ENCODE data around the gene LUC7L3.
"Not testable (repeated sequence)": the region's sequence is repeated elsewhere in the genome, so short reads cannot be mapped to it uniquely, and the experiment has no call there.

Gene LUC7L3

DNA sequence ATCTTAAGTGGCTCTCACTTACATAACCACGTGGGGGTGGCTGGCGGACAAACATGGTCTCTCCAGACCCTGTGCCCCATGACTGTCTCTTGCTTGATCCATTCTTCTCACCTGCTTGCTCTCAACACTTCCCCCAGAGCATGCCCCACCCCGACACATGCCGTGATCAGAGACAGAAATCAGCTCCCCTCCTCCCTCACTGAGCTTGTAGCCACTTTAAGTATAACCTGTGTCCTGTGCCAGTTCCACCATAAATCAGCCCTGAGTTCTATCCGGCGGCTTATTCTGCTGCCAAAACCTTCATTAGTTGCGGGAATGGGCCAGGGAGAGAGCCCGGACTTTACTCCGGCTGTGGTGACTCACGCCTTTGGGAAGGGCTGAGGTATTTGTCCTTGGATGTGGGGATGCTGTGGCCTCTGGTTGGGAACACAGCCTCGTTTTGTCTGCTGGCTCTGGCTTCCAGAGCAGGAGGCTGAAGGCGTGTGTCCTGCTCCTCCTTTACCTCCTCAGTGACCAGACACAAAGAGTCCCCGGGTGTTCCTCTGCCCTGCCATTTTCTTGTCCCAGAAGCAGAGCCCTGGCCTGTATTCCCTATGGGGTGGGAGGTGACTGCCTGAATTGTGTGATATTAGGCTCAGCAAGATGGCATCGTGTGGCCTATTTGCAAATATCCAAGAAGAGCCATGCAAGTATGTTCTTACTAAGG, 32.8 kb upstream of the LUC7L3 start:
- no peak for DNase-seq

DNA sequence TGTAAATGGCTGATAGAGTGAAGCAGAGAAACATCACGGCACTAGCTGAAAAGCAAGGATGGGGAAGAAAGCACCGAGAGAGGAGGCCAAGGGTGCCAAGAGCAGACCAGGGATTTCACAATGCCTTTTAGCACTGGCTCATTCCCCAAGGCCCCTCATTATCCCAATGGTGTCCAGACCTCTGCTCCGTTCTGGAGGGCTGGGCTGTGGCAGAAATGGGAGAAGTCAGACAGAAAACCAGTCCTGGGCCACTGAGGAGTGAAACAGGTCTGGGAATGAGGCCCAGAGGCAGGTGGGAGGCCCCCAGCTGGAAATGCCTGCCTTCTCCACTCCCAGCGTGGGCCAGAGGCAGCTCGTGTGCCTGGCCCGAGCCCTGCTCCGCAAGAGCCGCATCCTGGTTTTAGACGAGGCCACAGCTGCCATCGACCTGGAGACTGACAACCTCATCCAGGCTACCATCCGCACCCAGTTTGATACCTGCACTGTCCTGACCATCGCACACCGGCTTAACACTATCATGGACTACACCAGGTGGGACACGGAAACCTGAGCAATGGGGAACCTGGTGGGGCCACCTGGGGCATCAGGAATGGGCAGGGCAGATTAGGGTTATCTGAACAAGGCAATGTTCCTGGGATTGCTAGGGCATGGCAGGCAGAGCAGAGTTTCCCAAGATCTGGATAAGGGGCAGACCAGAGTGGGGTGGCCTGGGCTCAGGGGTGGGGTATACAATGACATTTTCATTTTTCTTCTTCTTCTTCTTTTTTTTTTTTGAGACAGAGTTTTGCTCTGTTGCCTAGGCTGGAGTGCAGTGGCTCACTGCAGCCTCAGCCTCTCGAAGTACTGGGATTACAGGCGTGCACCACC, 32.0 kb upstream of the LUC7L3 start:
- DNase-seq = no peak

DNA sequence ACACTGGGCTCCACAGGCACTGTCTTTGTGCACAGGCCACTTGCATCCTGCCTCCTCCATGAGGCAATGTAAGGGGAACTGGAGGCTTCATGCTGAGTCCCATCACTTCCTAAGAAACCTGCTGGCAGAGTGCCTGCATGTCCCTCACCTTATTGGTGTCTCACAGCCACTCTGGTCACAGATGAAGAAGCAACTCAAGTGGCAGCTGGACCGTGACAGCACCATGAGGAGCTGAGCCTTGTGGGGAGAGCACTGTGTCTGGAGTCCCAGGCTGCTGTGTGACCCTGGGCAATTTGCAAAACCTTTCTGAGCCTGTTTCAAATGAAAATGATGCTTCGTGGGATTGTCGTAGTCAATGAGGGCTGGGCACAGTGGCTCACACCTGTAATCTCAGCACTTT, 31.2 kb upstream of the LUC7L3 start:
- no peak for DNase-seq

GRCh38 chr17:50689251-50689650, 30.2 kb upstream of the LUC7L3 start:
- DNase-seq = no peak

GRCh38 chr17:50689956-50690886, 29.2 kb upstream of the LUC7L3 start:
- no peak for DNase-seq

DNA sequence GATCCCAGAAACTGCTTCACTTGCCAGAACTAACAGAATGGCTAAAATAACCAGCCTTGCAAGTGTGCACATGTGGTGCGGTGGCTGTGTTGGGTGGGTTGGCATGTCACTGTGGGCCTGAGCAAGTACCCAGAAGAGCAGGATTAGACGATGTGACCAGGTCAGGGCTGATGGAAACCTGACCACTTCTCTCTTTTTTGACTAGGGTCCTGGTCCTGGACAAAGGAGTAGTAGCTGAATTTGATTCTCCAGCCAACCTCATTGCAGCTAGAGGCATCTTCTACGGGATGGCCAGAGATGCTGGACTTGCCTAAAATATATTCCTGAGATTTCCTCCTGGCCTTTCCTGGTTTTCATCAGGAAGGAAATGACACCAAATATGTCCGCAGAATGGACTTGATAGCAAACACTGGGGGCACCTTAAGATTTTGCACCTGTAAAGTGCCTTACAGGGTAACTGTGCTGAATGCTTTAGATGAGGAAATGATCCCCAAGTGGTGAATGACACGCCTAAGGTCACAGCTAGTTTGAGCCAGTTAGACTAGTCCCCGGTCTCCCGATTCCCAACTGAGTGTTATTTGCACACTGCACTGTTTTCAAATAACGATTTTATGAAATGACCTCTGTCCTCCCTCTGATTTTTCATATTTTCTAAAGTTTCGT, 28.4 kb upstream of the LUC7L3 start:
- no peak for DNase-seq

GRCh38 chr17:50691550-50692447, 27.6 kb upstream of the LUC7L3 start:
- no peak for DNase-seq

DNA sequence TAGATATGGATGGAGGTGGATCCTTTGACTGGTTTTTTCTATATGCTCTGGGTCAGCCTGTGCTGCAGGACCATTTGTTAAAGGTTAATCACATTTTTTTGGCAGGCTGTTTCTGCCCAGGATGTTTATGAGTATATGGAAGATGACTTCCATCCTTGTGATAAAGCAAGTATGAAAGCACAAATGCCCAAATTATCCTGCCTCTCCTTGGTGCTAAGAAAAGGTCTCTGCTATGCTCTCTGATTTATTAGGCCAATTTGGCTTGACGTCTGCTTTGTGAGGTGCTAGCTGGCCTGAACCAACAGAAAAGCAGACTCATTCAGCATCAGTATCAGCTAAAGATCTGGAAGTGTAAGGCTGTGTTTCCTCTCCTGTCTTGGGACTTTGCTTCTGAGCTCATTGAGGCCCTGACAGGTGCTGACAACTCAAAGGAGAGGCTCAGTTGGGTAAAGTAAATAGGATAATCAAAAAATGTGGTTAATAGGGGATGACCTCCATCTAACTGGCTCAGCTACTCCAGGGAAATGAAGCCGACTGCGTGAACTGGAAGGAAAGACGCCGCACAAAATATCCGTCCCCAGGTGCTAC, 26.9 kb upstream of the LUC7L3 start:
- no peak for DNase-seq

DNA sequence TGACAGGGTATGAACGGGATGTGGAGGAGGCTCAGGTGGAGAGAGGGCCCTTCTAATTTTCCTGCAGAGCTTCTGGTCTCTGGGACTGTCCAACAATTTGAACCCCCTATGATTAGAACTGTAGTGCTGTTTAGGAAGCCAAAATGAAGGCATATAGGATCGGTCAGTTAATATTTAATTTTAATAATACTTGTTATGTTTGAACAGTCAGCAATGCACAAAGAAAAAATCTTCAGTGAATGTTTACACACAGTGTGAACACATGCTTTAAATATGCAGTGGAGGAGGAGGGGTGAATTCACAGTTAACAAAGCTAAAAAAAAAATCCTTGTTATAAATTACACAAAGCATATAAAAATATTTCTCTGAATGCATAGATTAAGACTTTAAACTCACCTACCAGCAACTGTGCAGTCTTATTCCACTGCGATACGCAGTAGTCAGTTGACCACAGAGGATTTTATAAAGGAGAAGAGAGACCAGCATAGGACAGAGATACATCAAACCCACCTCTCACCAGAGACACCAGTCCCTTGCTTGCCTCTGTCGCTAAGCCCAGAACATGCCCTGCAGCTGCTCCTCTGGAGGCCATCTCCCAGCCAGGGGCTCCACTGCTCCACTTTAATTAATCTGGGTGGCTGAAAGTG, 26.2 kb upstream of the LUC7L3 start:
- no peak for DNase-seq

DNA sequence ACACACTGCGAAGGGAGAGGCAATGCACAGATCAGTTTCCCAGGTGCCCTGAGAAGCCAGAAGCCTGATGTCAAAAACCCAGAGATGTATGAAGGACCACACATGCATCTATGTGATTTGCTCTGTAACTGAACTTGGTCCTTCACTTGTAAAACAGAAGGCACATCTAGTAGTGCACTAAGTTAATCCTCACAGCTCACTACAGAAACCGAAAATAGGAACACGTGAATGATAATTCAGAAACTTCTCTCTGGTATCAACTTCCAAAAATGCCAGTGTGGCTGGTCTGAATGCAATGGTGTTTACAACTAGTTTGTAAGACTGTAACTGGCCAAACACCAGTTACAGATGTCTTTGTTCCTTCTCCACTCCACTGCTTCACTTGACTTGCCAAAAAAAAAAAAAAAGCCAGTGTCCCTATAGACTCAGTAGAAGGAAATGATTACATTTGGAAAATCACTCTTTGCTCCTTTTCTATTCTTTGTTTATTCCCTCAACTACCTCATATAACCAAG, 23.0 kb upstream of the LUC7L3 start:
- no peak for DNase-seq

DNA sequence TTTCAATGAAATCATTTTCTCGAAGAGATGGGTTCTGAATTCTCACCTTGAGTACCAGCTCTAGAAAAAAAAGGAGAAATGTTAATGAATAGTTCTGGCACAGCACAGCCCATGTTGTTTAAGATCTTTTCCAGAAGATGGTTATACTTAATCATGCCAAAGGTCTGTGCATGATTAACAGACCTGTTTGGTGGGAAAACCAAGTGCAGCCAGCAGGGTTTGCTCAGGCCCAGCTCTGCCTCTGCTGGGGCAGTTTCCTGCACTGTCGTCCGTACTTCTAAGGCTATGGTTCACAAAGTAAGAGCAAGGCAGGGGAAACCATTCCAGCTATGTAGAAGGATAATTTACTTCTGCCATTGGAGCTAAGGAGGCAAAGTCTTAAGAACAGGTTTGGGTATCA, 22.3 kb upstream of the LUC7L3 start:
- DNase-seq = no peak

DNA sequence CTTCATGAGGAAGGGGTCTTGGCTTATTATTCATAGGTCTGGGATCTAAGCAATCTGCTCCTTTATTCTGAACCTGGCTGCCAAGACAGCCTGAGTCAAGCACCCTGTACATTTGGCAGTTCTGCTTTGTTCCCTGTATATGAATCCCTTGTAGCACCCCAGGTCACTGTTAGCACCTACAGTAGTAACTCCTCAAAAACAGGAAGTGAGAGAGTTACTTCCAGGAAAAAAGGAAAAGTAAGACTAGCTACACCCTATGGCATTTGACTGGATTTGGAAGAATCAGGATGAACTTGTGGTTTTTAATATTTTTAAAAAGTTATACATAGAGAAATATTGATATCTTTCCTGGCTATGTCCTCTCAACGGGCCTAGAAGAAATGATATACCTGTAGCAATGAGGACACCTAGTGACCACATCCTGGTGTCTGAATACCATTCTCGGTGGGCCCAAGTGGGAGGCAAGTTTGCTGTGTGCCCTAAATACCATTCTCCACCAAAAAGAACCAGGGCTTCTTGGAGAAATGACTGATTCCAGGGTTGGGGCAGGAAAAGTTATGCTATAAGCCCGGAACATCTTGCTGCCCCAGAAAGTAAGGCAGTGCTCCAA, 21.6 kb upstream of the LUC7L3 start:
- no peak for DNase-seq

DNA sequence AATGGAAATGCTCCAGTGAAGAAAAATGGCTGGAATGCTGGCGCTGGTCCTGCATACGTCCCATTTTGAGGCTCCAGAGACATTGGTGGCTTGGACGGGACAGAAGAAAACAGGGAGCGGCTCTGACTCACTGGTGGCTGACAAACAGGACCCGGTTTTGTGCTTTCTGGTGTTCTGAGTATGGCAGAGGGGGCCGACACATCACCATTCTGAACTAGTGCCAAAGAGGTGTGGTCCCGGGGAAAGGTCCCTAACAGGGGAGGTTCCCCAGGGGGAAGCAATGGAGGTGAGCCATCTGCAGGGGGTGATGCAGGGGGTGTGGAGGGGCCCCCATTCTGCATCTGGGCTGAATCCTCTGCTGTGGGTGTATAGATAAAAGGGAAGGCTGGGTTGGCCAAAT, 20.0 kb upstream of the LUC7L3 start:
- no peak for DNase-seq

- no peak for DNase-seq
These were observed 16.2 kb upstream of the LUC7L3 start for GRCh38 chr17:50703162-50703561.

DNA sequence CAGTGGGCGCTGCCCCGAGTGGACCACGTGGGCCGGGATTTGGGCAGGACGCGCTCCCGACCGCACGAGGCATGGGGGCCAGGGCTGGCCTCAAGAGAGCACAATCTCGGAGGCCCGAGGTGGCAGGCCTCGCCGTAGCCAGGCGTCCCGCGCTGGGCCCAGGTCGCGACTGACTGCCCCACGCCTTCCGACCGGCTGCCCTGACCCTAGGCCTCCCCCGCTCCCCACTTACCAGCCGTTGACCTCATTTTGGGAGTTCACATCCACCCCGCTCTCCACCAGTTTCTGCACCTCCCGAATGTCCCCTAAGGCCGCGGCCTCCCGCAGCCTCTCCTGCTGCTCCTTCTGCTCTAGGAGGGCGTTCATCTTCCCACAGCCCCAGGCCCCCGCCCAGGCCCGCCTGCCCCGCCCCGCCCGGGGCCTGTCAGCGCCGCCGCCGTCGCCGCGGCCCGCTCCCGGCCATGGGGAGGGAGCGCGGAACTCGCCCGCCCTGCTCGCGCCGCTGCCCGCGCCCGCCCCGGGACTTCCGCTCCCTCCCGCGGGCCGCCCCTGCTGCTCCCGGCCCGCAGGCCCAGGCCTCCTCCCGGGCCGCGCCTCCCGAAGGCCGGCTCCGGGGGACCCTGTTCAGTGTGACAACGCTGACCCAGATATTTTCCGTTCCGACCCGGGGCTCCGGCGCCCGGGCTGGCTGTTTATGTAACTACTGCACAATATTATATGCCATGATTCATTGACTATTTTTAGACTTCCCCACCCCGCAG, 11.9 kb upstream of the LUC7L3 start, which contains the start of gene ANKRD40:
Gene ANKRD40, minus strand, starts transcription at position 626 of the 761 bp plus-strand sequence. Its CDS starts 260 bp downstream, at position 366.
- DNase-seq = peak; percentile 74 to 85 (median 78)

DNA sequence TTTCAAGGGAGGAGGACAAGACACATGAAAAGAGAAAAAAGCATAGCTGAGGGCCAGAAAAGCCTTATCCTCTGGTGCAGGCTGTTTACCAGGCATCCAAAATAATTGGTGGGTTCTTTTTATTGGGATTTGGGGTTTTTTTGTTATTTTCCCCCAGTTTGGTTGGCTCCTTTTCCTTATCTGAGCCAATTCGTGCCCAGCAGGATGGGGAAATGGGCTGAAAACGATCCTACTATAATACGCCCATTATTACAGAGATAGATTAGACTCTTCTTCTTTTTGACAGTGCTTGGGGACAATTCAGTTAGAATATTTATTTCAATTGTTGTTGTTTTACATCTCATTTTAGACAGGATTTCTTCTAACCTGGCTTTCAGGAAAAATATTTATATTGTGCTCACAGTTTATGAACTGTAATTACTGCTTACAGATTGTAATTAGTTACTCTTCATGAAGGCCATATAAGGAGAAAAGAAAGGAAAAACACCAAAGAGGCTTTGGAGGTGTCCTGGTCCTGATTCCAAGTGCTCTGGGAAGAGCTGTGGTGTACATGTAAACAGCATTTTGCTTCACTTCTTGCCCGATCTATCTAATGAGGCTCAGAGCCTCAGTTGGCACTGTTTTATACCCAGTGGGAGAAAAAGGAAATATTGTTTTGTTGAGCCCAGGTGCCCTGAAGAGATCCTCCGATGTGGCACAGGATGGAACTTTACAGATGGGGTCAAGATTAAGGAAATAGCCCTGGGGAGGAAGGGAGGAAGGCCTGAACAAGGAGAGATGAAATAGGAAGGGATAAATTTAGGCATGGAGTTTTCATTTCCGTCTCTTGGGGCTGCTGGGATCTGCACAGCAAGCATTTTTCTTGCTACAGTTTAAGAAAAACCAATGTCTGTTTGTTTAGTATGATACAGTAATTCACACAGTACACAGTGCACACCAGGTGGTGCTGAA, 11.1 kb upstream of the LUC7L3 start:
- no peak for DNase-seq

DNA sequence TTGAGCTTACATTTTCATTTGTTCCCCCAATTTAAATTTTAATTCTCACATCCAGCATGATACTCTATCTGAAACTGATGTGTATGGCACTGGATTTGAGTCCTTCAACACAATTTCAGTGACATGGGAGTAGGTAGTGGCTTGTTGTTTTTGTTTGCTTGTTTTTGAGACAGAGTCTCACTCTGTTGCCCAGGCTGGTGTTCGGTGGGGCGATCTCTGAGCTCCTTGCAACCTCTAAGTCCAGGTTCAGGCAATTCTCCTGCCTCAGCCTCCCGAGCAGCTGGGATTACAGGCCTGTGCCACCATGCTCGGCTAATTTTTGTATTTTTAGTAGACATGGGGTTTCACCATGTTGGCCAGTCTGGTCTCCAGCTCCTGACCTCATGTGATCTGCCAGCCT, 10.3 kb upstream of the LUC7L3 start:
- not testable (repeated sequence) for DNase-seq

GRCh38 chr17:50710025-50710424, 9.4 kb upstream of the LUC7L3 start:
- DNase-seq = no peak

Data from activated naive CD4-positive, alpha-beta T cell (primary cell).